GM18951 (cell line): ENCODE results near the gene NTRK1.

Source experiments
- POLR2A ChIP-seq: IDR thresholded peaks from 4 replicates; pipeline ENCODE4 v1.6.1; 2011; ENCODE audit warnings: mild to moderate bottlenecking; ENCODE audit not compliant: insufficient read length, insufficient read depth; ENCODE audit errors: extremely low read depth
- in situ Hi-C: fragments of 300-500 bp; cut with MboI; formaldehyde crosslinking; loops from one replicate; pipeline ENCODE4 v1.12.0; 2022; ENCODE audit warnings: low sequenced_read_pairs, mixed read lengths, inconsistent platforms; ENCODE audit not compliant: unreplicated experiment

Gene NTRK1

DNA sequence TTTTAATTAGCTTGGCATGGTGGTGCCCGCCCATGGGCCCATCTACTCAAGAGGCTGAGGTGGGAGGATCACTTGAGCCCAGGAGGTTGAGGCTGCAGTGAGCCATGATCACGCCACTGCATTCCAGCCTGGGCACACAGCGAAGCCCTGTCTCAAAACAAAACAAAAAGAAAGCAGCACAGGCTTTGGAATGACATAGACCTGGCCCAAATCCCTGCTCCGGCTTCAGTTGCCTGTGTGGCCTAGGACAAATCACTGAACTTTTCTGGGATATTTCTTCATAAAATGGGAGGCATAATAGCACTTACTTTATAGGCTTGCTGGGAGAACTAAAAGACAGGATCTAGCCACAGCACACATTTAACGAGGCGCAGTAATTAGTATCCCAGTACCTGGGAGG, 35.3 kb downstream of the NTRK1 start:
- in situ Hi-C loops = no loop called here

DNA sequence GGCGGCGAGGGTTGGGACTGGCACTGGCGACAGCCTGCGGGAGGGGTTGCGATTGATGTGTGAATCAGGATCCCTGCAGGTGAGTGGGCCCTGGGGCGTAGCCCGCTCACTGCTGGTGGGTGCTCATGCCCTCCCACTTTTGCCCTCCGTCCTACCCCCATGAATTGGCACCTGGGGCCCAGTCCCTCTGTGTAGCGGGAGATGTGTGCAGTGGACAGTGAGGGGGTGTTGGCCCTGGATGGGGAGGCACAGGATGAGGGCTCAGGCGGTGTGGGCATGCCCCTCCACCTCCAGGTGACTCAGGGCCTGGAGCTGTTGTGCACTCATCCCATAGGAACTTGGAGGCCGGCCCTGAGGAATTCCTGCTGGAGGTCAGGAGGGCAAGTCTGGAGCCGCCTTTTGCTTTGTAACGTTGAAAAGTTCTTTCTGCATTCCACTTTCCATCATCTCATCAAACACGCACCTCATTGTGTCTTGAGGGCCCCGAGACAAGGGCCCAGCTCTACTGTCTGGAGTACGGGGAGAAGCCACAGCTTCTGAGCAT, 35.9 kb downstream of the NTRK1 start:
- in situ Hi-C loops = no loop called here
- no peak for TF ChIP-seq POLR2A

More for the DNA sequence above, 35.3 kb downstream of the NTRK1 start:
- no peak for TF ChIP-seq POLR2A

DNA sequence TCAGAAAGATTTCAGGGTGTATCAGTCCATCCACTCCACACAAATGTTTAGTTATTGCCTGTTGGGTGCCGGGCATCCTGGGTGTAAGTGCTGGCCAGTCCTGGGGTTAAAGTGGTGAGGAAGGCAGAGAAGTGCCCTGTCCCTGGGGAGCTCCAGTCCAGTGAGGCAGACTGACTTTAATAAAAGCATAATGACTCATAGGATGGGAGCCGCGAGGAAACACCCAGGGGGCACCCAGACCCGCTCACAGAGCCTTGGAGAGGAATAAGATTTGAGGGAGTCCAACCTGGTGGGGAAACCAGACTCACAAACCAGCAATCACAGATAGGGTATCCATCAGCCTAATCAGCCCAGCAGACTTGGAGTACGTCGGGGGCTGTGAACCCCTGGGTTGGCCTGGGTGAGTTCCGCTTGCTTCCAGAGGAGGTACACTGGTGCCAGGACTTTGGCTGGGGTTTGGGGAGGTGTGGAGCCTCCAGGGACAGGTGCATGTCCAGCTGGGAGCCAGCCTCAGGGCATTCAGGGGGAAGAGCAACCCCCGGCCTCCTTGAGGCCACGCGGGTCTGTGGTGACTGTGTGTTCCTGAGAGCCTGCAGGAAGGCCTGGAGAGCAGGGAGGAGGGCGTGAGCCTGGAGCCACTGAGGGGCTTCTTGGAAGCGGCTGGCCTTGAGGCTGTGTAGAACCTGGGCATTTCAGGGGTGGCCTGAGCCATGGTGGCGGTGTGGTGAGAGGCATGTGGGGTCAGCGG, 36.6 kb downstream of the NTRK1 start:
- in situ Hi-C loops = no loop called here
- TF ChIP-seq POLR2A = no peak

DNA sequence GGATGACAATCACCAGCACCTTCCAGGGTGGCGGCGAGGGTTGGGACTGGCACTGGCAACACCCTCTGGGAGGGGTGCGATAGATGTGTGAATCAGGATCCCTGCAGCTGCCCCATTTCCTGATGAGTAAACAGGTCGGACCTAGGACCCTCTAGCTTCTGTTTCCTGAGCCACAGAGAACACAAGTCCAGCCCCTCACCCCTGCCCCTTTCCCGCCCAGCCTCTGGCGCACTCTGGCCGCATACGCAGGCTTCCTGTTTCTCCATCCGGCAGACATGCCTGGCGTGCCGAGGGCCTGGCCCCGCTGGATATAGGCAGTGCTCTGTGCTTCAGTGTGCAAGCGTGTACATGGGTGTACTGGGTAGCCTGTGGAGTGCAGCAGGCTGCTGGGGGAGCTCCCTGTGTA, 37.5 kb downstream of the NTRK1 start:
- no peak for TF ChIP-seq POLR2A
- in situ Hi-C loops = no loop called here

DNA sequence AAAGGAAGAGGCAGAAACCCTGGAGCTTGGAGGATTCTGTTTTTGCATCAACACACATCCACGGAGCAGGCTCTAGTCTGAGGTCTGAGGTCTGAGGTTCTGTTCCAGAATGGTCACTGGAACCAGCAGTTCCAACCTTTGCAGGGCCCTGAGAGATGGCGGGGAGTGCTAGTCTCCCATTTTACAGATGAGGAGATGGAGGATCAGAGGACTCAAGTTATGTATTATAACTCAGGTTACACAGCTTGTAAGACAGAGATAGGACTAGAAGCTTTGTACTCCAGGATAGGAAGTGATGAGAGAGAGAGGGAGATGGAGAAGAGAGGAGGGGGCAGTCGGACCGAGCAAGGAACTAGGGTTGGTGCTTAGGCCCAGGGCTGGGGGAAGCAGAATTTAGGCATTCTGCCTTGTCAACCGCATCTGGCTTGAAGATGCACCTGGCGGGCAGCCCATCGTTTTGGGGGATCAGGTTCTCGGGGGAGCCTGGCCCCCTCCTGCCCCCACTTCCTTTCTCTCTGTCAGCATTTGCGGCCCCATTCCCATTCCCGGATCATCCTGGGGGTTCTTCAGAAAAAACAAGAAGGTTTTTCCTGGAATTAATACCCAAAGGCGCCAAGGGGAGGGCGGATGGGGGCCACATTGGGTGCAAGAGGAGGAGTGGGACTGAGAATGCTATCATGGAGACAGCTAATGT, 38.5 kb downstream of the NTRK1 start:
- TF ChIP-seq POLR2A = no peak
- in situ Hi-C loops = no loop called here

DNA sequence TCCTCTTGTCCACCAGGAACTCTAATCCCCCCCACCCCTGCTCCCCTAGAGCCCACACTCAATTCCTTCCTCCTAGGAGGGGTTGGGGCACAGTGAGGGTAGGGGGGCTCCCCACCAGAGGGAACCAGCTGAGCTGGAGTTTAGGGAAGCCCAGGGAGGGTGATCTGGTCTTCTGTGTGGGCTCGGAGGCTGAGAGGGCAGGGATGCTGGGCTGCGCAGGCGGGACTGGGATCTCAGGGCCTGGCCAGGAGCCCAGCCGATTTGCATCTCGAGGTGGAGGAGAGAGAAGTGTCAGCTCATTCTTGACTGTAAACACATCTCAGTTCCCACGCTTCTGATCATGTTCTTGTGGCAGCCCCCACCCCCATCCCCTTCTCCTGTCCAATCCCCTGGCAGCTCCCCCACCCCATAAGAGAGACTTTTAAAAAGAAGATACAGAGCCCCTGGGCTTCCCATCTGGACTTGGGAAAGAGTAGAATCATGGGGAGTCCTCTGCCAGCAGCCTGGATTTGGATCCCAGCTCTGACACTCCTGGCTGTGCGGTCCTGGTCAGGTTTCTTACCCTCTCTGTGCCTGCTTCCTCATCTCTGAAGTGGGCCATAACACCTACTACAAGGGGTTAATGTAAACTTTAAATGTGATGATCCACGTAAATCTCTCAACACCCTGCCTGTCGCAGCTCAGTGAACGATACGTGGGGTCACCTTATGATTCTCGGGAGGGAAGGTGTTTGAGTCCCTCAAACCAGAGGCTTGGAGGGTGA, 39.5 kb downstream of the NTRK1 start:
- no peak for TF ChIP-seq POLR2A
- in situ Hi-C loops = no loop called here

DNA sequence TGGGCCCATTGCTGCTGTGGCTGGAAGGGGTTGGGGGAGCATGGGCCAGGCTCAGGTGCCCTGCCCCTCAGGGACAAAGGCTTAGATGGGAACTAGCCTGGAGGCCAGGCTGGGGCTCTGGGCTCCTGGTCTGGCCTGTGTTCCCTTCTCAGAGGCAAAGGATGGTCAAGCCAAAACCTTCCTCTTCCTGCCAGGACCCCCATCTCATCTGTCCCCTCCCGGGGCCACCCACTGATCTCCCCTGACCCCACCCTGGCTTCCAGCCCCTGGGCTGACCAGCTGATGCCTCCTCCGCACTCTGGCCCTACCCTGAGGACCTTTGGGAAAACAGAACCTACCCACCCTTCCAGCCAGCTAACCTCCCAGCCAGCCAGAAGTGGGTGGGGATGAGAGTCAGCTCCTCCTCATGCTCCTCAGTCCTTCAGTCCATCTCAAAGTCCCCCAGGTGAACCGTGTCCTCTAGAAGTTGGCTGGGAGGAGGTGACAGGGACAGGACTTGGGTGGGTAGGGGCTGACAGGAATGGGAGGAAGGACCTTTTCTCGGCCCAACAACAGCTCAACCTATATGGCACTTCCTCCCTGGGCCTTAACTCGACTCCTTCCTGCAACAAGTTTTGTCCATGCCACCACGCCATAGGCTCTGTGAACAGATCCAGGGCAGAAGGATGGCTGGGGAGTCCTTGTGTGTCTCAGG, 40.4 kb downstream of the NTRK1 start:
- in situ Hi-C loops = no loop called here
- no peak for TF ChIP-seq POLR2A

DNA sequence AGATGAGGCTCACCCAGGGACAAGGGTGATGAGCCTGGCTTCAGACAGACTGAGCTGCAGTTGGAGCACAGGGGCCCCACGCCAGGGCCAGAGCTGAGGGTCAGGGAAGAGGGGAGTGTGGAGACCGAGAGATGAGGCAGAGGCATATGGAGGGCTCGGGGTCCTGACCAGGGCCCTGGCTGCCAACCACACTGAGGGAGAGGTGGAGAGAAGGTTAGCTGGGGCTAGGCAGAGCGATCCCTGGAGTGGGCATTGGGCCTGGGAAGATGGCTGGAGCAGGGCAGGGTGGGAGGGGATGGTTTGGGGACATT, 40.9 kb downstream of the NTRK1 start:
- in situ Hi-C loops = no loop called here
- TF ChIP-seq POLR2A = no peak

DNA sequence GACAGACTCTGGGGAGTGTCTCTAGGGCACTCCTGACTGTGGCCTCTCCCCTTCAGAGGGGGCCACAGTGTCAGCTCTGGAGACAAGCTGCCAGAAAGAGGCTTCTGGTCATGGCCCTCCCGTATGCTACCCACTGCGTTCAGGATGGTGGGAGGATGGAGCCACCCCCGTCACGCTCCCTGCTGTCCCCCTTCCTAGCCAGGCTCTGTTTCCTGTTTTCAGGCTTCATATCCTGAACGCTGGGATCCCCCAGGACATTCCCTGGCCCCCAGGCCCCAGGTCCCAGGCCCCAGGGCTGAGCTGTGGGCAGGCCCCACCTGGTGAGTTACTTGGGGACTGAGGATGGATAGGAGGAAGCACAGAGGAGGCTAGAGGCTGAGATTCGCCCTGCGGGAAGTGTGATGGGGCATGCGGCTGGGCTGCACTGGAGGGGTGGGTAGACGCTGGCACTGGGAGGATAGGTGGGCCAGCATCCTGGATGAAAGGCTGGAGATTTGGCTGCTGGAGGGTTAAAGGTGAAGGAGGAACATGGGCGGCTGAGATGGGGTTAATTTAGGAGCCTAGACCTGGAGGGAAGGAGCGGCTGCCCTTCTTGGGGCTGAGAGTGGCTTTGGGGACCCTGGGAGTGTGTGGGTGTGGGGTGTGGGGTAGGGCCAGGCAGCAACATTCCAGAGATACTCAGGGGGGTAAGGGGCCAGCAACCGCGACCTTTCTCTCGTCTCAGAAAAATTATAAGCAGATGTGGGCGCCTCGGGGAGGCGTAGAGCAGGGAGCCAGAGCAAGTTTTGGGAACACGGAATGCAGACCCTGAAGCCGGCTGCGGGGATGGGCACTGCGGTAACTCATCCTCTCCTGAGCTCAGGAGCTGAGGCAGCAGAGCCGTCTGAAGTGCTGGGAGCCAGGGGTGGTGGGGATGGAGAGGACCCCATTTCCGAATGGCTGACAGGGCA, 41.6 kb downstream of the NTRK1 start:
- TF ChIP-seq POLR2A = no peak
- in situ Hi-C loops = no loop called here

DNA sequence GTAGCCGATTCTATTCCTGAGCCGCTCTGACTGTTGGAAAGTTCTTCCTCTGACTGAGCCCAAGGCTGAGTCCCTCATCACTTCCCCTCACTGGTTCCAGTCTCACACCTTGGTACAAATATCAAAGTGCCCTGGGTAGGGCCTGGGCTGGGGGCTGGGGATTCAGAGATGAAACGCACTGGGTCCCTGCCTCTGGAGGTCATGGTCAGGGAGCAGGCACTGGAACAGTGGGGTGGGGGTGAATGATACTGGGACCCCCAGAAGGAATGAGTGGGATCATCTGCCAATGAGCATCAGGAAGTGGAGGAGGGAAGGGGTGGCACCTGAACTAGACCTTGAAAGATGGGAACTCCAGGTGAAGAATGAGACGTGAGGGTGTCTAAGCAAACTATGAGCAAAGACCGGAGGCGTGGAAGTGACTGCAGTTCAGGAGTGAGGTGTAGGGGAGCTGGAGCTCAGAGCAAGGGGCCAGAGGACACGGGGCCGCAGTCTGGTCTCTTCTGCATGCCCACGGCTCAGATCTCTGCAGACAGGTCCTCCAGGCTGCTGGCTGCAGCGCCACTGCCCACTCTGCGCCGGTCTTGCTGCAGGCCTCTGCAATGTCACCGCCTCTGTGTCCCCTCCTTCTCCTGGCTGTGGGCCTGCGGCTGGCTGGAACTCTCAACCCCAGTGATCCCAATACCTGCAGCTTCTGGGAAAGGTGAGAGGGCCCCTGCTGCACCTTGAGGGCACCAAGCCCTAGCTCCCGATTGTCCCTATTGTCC, 42.8 kb downstream of the NTRK1 start:
- in situ Hi-C loops = no loop called here
- TF ChIP-seq POLR2A = no peak

DNA sequence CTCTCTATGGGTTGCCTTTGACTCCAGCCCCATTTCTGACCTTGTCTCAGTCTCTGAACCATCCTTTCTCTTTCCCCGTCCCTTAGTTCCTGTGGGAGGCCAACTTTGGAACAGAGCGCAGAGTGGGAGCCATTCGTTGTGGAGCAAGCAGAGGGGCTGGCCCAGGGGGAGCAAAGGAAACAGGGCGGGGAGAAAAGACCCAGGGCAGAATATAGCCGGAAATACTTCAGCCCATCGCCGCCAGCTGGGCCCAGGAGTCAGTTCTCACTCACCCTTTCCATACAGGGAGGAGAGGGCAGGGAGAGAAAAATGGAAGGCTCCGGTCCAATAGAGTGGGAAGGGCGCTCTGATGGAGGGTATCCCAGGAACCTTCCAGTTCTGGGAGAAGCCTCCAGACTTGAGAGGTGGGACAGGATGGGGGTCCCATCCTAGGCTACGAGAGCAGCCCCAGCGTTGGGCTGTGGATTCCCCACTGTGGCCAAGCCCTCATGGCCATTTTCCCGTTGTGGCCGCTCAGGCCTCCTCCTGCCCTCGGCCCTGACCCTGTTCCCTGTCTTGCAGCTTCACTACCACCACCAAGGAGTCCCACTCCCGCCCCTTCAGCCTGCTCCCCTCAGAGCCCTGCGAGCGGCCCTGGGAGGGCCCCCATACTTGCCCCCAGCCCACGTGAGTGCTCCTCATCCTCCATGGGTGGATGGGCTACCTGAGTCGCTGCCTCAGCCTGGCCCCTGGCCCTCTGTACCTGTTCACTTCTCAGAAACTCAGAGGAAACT, 43.7 kb downstream of the NTRK1 start:
- in situ Hi-C loops = no loop called here
- TF ChIP-seq POLR2A = no peak
